Osteocyte (in vitro differentiated cells): ENCODE results near the gene ANKRD49. TPM values are rescaled to one million over a fixed set of nuclear protein-coding genes. Genes with fewer than 3 reads are reported as not detected.

ENCODE experiments used
- DNase-seq: peaks from one replicate; pipeline ENCODE4 v3.0.0; 2021; ENCODE audit warnings: mixed read lengths; ENCODE audit not compliant: unreplicated experiment; ENCODE audit errors: extremely low spot score
- H3K27ac Mint-ChIP-seq: one replicate; pipeline ENCODE4 v1.8.0; 2021; ENCODE audit warnings: mild to moderate bottlenecking, mixed read lengths; ENCODE audit not compliant: unreplicated experiment
- H3K27me3 Mint-ChIP-seq: one replicate; pipeline ENCODE4 v1.8.0; 2021; ENCODE audit warnings: mixed read lengths; ENCODE audit not compliant: unreplicated experiment
- H3K36me3 Mint-ChIP-seq: one replicate; pipeline ENCODE4 v1.8.0; 2021; ENCODE audit warnings: mixed read lengths; ENCODE audit not compliant: unreplicated experiment
- H3K4me1 Mint-ChIP-seq: one replicate; pipeline ENCODE4 v1.8.0; 2021; ENCODE audit warnings: mixed read lengths; ENCODE audit not compliant: unreplicated experiment
- H3K4me3 Mint-ChIP-seq: one replicate; pipeline ENCODE4 v1.8.0; 2021; ENCODE audit warnings: mild to moderate bottlenecking, moderate library complexity, mixed read lengths; ENCODE audit not compliant: unreplicated experiment
- H3K9me3 Mint-ChIP-seq: one replicate; pipeline ENCODE4 v1.8.0; 2021; ENCODE audit warnings: mixed read lengths; ENCODE audit not compliant: unreplicated experiment
- CTCF ChIP-seq: fragments of 200-600 bp; sonication (generic); IDR thresholded peaks from 2 replicates; pipeline ENCODE4 v1.5.0; 2021; ENCODE audit warnings: antibody characterized with exemption, mild to moderate bottlenecking, moderate library complexity
- total RNA-seq: library from RNA; stranded (reverse); gene quantifications from 2 replicates; pipeline ENCODE4 v1.2.1, GENCODE V29; 2021

ANKRD49 gene
- total RNA-seq, 1 donor from 2014 or later: 11.3 TPM

- H3K9me3 Mint-ChIP-seq: no peaks in the 10 kb centered on the region
- no peaks in the 10 kb centered on the region for H3K27me3 Mint-ChIP-seq
- peaks cover 38% of the 10 kb centered on the region for H3K36me3 Mint-ChIP-seq
- no peak overlapping the region for H3K4me3 Mint-ChIP-seq
- no peak for DNase-seq
- TF ChIP-seq CTCF: no peak
- no peaks in the 10 kb centered on the region for H3K4me1 Mint-ChIP-seq
- H3K27ac Mint-ChIP-seq: no peak overlapping the region
Observed at GRCh38 chr11:94459576-94459975, 34.2 kb upstream of the ANKRD49 start.

GRCh38 chr11:94469416-94469815 is 24.4 kb upstream of the ANKRD49 start:
- H3K36me3 Mint-ChIP-seq: peaks cover 26% of the 10 kb centered on the region
- no peak overlapping the region for H3K27ac Mint-ChIP-seq
- H3K9me3 Mint-ChIP-seq: no peaks in the 10 kb centered on the region
- H3K4me1 Mint-ChIP-seq: no peaks in the 10 kb centered on the region
- DNase-seq: no peak
- TF ChIP-seq CTCF: no peak
- no peaks in the 10 kb centered on the region for H3K27me3 Mint-ChIP-seq
- no peak overlapping the region for H3K4me3 Mint-ChIP-seq

- no peak overlapping the region for H3K4me3 Mint-ChIP-seq
Observed at GRCh38 chr11:94472916-94473799, 20.6 kb upstream of the ANKRD49 start.

GRCh38 chr11:94477624-94478023 is 16.2 kb upstream of the ANKRD49 start:
- Mint-ChIP-seq H3K36me3 (peaks cover 17% of the 10 kb centered on the region), H3K4me1 (no peaks in the 10 kb centered on the region), H3K27me3 (no peaks in the 10 kb centered on the region), H3K27ac (no peak overlapping the region), H3K9me3 (no peaks in the 10 kb centered on the region), H3K4me3 (no peak overlapping the region)
- DNase-seq: no peak
- TF ChIP-seq CTCF: no peak

More at GRCh38 chr11:94472916-94473799, 20.6 kb upstream of the ANKRD49 start:
- Mint-ChIP-seq H3K27me3 (no peaks in the 10 kb centered on the region), H3K9me3 (no peaks in the 10 kb centered on the region), H3K27ac (no peak overlapping the region), H3K36me3 (peaks cover 15% of the 10 kb centered on the region), H3K4me1 (no peaks in the 10 kb centered on the region)
- no peak for DNase-seq
- no peak for TF ChIP-seq CTCF

GRCh38 chr11:94481342-94481741 is 12.4 kb upstream of the ANKRD49 start:
- DNase-seq: no peak
- no peak overlapping the region for H3K27ac Mint-ChIP-seq
- H3K36me3 Mint-ChIP-seq: peaks cover 23% of the 10 kb centered on the region
- no peak for TF ChIP-seq CTCF
- H3K4me3 Mint-ChIP-seq: no peak overlapping the region
- no peaks in the 10 kb centered on the region for H3K27me3 Mint-ChIP-seq
- H3K4me1 Mint-ChIP-seq: no peaks in the 10 kb centered on the region
- H3K9me3 Mint-ChIP-seq: no peaks in the 10 kb centered on the region
